Osteoblast (primary cell): ENCODE measurements around the gene AMN1. TPM values are rescaled to one million over a fixed set of nuclear protein-coding genes. Genes with fewer than 3 reads are reported as not detected.
A peak's percentile ranks its signal among the peaks of the same experiment; 100 is the strongest.

Experiments used
- DNase-seq: peaks from one replicate; pipeline ENCODE4 v3.0.0; 2011; ENCODE audit warnings: low spot score, mixed read lengths; ENCODE audit not compliant: insufficient read length; ENCODE audit errors: missing footprints
- H2AFZ ChIP-seq: 2 replicates; pipeline ENCODE4 v1.6.0; 2011; ENCODE audit warnings: mild to moderate bottlenecking, low read length
- H3K27ac ChIP-seq: 2 replicates; pipeline ENCODE4 v1.5.1; 2011; ENCODE audit warnings: mild to moderate bottlenecking, low read depth, low read length, moderate library complexity
- H3K27me3 ChIP-seq: 2 replicates; pipeline ENCODE4 v1.6.0; 2012; ENCODE audit warnings: mild to moderate bottlenecking, control low read depth, inconsistent platforms, low read length, moderate library complexity; ENCODE audit not compliant: insufficient read depth
- H3K36me3 ChIP-seq: 2 replicates; pipeline ENCODE4 v1.5.1; 2011; ENCODE audit warnings: mild to moderate bottlenecking, low read length, control low read depth, moderate library complexity; ENCODE audit not compliant: insufficient read depth
- H3K4me1 ChIP-seq: 2 replicates; pipeline ENCODE4 v1.5.1; 2011; ENCODE audit warnings: mild to moderate bottlenecking, low read length, control low read depth, moderate library complexity; ENCODE audit not compliant: insufficient read depth
- H3K4me2 ChIP-seq: 2 replicates; pipeline ENCODE4 v1.6.0; 2011; ENCODE audit warnings: mild to moderate bottlenecking, low read length; ENCODE audit not compliant: insufficient read depth
- H3K4me3 ChIP-seq: fragments of 200-600 bp; sonication (generic); 3 replicates; pipeline ENCODE4 v1.5.1; 2012; ENCODE audit warnings: mild to moderate bottlenecking, low read length, inconsistent platforms; ENCODE audit not compliant: insufficient read depth
- H3K79me2 ChIP-seq: 2 replicates; pipeline ENCODE4 v1.6.0; 2012; ENCODE audit warnings: mild to moderate bottlenecking, low read length, control low read depth, inconsistent platforms; ENCODE audit not compliant: insufficient read depth
- H3K9me3 ChIP-seq: 2 replicates; pipeline ENCODE4 v1.5.1; 2011; ENCODE audit warnings: low read depth, low read length, control low read depth
- H4K20me1 ChIP-seq: 2 replicates; pipeline ENCODE4 v1.6.0; 2012; ENCODE audit warnings: mild to moderate bottlenecking, low read length, control low read depth; ENCODE audit not compliant: insufficient read depth
- total RNA-seq: library from RNA; depleted of rRNA; stranded (reverse); fragments of >200 nt; gene quantifications from 2 replicates; pipeline ENCODE4 v1.2.3, GENCODE V29; 2012
- TF ChIP-seq, protein P1 (sequence below): IDR thresholded peaks from 2 replicates; pipeline ENCODE4 v1.5.1; 2011; ENCODE audit warnings: mild to moderate bottlenecking, low read depth, low read length, moderate library complexity; ENCODE audit errors: extremely low read depth

The AMN1 gene
- total RNA-seq, 1 donor = 5.4 TPM

- H3K36me3 ChIP-seq = no peaks in the 10 kb centered on the region
- no peaks in the 10 kb centered on the region for H3K79me2 ChIP-seq
- H4K20me1 ChIP-seq = no peaks in the 10 kb centered on the region
- no peak overlapping the region for H3K4me2 ChIP-seq
- no peak for DNase-seq
- no peaks in the 10 kb centered on the region for H3K9me3 ChIP-seq
- no peak overlapping the region for H3K4me3 ChIP-seq
- H3K27me3 ChIP-seq = no peaks in the 10 kb centered on the region
- TF ChIP-seq, protein P1, sequence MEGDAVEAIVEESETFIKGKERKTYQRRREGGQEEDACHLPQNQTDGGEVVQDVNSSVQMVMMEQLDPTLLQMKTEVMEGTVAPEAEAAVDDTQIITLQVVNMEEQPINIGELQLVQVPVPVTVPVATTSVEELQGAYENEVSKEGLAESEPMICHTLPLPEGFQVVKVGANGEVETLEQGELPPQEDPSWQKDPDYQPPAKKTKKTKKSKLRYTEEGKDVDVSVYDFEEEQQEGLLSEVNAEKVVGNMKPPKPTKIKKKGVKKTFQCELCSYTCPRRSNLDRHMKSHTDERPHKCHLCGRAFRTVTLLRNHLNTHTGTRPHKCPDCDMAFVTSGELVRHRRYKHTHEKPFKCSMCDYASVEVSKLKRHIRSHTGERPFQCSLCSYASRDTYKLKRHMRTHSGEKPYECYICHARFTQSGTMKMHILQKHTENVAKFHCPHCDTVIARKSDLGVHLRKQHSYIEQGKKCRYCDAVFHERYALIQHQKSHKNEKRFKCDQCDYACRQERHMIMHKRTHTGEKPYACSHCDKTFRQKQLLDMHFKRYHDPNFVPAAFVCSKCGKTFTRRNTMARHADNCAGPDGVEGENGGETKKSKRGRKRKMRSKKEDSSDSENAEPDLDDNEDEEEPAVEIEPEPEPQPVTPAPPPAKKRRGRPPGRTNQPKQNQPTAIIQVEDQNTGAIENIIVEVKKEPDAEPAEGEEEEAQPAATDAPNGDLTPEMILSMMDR = no peak
- no peak overlapping the region for H2AFZ ChIP-seq
- no peaks in the 10 kb centered on the region for H3K4me1 ChIP-seq
- H3K27ac ChIP-seq = no peak overlapping the region
Observed at GRCh38 chr12:31644536-31644935, 84.3 kb downstream of the AMN1 start.

DNA sequence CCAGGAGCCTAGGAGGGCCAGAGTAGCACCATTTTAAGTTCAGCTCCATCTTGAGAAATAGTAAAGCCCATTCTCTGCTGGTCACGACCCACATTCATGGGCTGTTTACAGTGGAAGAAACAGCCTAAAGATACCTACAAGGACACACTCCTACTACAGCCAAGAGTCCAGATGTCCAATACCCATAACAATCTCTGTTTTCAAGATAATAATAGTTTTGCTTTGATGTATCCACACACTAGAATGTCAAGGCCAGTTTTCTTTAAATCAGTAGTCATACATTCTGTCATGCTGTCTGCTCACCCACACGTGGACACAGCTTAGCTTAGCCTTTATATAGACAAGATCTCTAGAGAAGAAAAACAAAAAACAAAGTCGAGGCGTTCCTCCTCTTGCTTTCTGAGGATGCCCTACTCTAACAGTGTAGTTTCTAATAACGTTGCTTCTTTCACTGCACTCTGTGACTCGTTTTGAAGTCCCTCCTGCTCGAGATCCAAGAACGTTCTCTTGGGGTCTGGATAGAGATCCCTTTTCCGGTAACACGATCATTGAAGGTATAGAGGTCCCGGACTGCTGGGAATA is 87.2 kb downstream of the AMN1 start:
- no peak for DNase-seq
- no peaks in the 10 kb centered on the region for H3K4me1 ChIP-seq
- H3K27me3 ChIP-seq = no peaks in the 10 kb centered on the region
- H4K20me1 ChIP-seq = no peaks in the 10 kb centered on the region
- TF ChIP-seq, protein P1 = no peak
- H2AFZ ChIP-seq = peak overlapping the region; percentile 19
- H3K4me2 ChIP-seq = no peak overlapping the region
- no peaks in the 10 kb centered on the region for H3K79me2 ChIP-seq
- H3K4me3 ChIP-seq = no peak overlapping the region
- H3K27ac ChIP-seq = no peak overlapping the region
- H3K9me3 ChIP-seq = no peaks in the 10 kb centered on the region
- H3K36me3 ChIP-seq = no peaks in the 10 kb centered on the region

DNA sequence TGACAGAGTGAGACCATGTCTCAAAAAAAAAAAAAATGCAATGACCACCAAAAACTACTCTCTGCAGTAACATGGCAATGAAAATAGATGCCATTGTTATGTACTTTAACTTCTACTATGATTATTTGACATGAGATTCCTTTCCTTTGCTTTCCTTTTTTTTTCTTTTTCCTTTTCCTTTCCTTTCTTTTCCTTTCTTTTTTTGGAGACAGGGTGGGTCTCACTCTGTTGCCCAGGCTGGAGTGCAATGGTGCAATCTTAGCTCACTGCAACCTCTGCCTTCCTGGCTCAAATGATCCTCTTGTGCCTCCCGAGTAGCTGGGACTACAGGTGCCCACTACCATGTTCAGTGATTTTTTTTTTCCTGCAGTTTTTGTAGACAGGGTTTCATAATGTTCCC is 94.2 kb downstream of the AMN1 start:
- DNase-seq = no peak
- Histone ChIP-seq H3K9me3 (no peaks in the 10 kb centered on the region), H3K4me3 (no peak overlapping the region)

GRCh38 chr12:31633464-31633863 is 95.4 kb downstream of the AMN1 start:
- no peak overlapping the region for H2AFZ ChIP-seq
- TF ChIP-seq, protein P1 = no peak
- peaks cover 8% of the 10 kb centered on the region for H3K4me1 ChIP-seq

More for the DNA sequence above, 94.2 kb downstream of the AMN1 start:
- H3K4me1 ChIP-seq = peaks cover 8% of the 10 kb centered on the region
- H3K27me3 ChIP-seq = no peaks in the 10 kb centered on the region
- H3K79me2 ChIP-seq = no peaks in the 10 kb centered on the region
- H3K4me2 ChIP-seq = no peak overlapping the region
- no peaks in the 10 kb centered on the region for H4K20me1 ChIP-seq
- TF ChIP-seq, protein P1 = no peak
- no peaks in the 10 kb centered on the region for H3K36me3 ChIP-seq
- H3K27ac ChIP-seq = no peak overlapping the region
- H2AFZ ChIP-seq = no peak overlapping the region

More at GRCh38 chr12:31633464-31633863, 95.4 kb downstream of the AMN1 start:
- Histone ChIP-seq H3K36me3 (no peaks in the 10 kb centered on the region), H3K27me3 (no peaks in the 10 kb centered on the region), H3K4me3 (no peak overlapping the region), H3K4me2 (no peak overlapping the region), H4K20me1 (no peaks in the 10 kb centered on the region), H3K79me2 (no peaks in the 10 kb centered on the region), H3K27ac (no peak overlapping the region), H3K9me3 (no peaks in the 10 kb centered on the region)
- no peak for DNase-seq
